A673 (cell line): ENCODE results near the gene TTC33. TPM values are rescaled to one million over a fixed set of nuclear protein-coding genes. Genes with fewer than 3 reads are reported as not detected.

Experiments
- BruUV-seq: library from RNA; stranded (reverse); fragments of 400-500 nt; replicated peaks from 2 replicates; lab custom pipeline; 2021; lab: Mats Ljungman, UMichigan
- CTCF ChIA-PET: fragments of 300-600 bp; sonication (Branson Sonifier 250); formaldehyde crosslinking; loops from one replicate; lab custom pipeline; 2022; ENCODE audit warnings: antibody characterized with exemption; lab: Charles Lee
- POLR2A ChIA-PET: fragments of 300-600 bp; sonication (Branson Sonifier 250); formaldehyde crosslinking; loops from one replicate; lab custom pipeline; 2022; ENCODE audit warnings: antibody characterized with exemption; ENCODE audit not compliant: low non-redundant PET; lab: Charles Lee
- DNase-seq: peaks from one replicate; pipeline ENCODE4 v3.0.0-alpha.2; 2015; ENCODE audit warnings: low spot score
- H3K27ac ChIP-seq: fragments of 200-600 bp; sonication (generic); 2 replicates; pipeline ENCODE4 v1.5.1; 2016; ENCODE audit warnings: mixed run types, low read depth, mild to moderate bottlenecking, mixed read lengths, antibody characterized with exemption, low read length; ENCODE audit not compliant: poor library complexity, severe bottlenecking
- H3K27me3 ChIP-seq: fragments of 200-600 bp; sonication (generic); replicated peaks from 2 replicates; pipeline ENCODE4 v1.6.1; 2017; ENCODE audit warnings: mixed run types, low read depth, mild to moderate bottlenecking, mixed read lengths, antibody characterized with exemption, low read length; ENCODE audit not compliant: insufficient read depth, poor library complexity
- H3K36me3 ChIP-seq: fragments of 200-600 bp; sonication (generic); 2 replicates; pipeline ENCODE4 v1.6.1; 2016; ENCODE audit warnings: mixed run types, mild to moderate bottlenecking, mixed read lengths, antibody characterized with exemption, low read length; ENCODE audit not compliant: insufficient read depth, poor library complexity, severe bottlenecking
- H3K4me1 ChIP-seq: fragments of 200-600 bp; sonication (generic); 2 replicates; pipeline ENCODE4 v1.6.1; 2017; ENCODE audit warnings: mixed run types, mild to moderate bottlenecking, mixed read lengths, antibody characterized with exemption, low read length; ENCODE audit not compliant: insufficient read depth, poor library complexity, severe bottlenecking
- H3K4me3 ChIP-seq: fragments of 200-600 bp; sonication (generic); 2 replicates; pipeline ENCODE4 v1.5.1; 2016; ENCODE audit warnings: low read depth, mixed run types, mild to moderate bottlenecking, mixed read lengths, low read length; ENCODE audit not compliant: poor library complexity, severe bottlenecking
- H3K9me3 ChIP-seq: fragments of 200-600 bp; sonication (generic); 2 replicates; pipeline ENCODE4 v1.6.1; 2016; ENCODE audit warnings: mixed run types, low read depth, mild to moderate bottlenecking, mixed read lengths, antibody characterized with exemption, low read length; ENCODE audit not compliant: poor library complexity, severe bottlenecking
- CTCF ChIP-seq: fragments of 300-800, 200-600 bp; sonication (generic); conservative IDR thresholded peaks from 2 replicates; pipeline ENCODE4 v1.5.1; 2017; ENCODE audit warnings: low read depth, mild to moderate bottlenecking, antibody characterized with exemption, low read length, moderate library complexity, mixed read lengths
- EZH2 ChIP-seq: fragments of 200-600 bp; sonication (generic); IDR thresholded peaks from 2 replicates; pipeline ENCODE4 v1.6.1; 2017; ENCODE audit warnings: borderline replicate concordance, low read depth, mild to moderate bottlenecking, mixed read lengths, antibody characterized with exemption, low read length; ENCODE audit not compliant: poor library complexity, severe bottlenecking
- intact Hi-C: fragments of 100-400 bp; cut with micrococcal nuclease; formaldehyde crosslinking; loops from one replicate; pipeline ENCODE4 v1.10.0; 2022; ENCODE audit not compliant: unreplicated experiment
- total RNA-seq: library from RNA; stranded (reverse); gene quantifications from 2 replicates; pipeline ENCODE4 v1.2.3, GENCODE V29; 2021

The TTC33 gene
- total RNA-seq, 1 experiment from 2014 or later = 17.0 TPM

GRCh38 chr5:40514976-40515375, 240.8 kb downstream of the TTC33 start:
- H3K4me3 ChIP-seq = no peak overlapping the region
- no peak overlapping the region for H3K27ac ChIP-seq
- no peaks in the 10 kb centered on the region for H3K4me1 ChIP-seq
- no peaks in the 10 kb centered on the region for H3K27me3 ChIP-seq
- H3K9me3 ChIP-seq = no peaks in the 10 kb centered on the region
- no peak for DNase-seq
- no TSS peak for BruUV-seq
- ChIA-PET POLR2A (no interaction called here), CTCF (no interaction called here)
- H3K36me3 ChIP-seq = no peaks in the 10 kb centered on the region
- intact Hi-C loops = no loop called here
- TF ChIP-seq EZH2 = no peak
- TF ChIP-seq CTCF = no peak

- ChIA-PET POLR2A (no interaction called here), CTCF (no interaction called here)
- no peak for TF ChIP-seq CTCF
- TF ChIP-seq EZH2 = no peak
- intact Hi-C loops = no loop called here
- Histone ChIP-seq H3K4me3 (no peak overlapping the region), H3K9me3 (no peaks in the 10 kb centered on the region), H3K36me3 (no peaks in the 10 kb centered on the region), H3K27ac (no peak overlapping the region), H3K4me1 (no peaks in the 10 kb centered on the region), H3K27me3 (no peaks in the 10 kb centered on the region)
- DNase-seq = no peak
- no TSS peak for BruUV-seq
Observed at GRCh38 chr5:40511801-40512200, 244.0 kb downstream of the TTC33 start.

- intact Hi-C loops = no loop called here
- Histone ChIP-seq H3K36me3 (no peaks in the 10 kb centered on the region), H3K4me1 (no peaks in the 10 kb centered on the region), H3K9me3 (no peaks in the 10 kb centered on the region), H3K27me3 (no peaks in the 10 kb centered on the region), H3K27ac (no peak overlapping the region), H3K4me3 (no peak overlapping the region)
- TF ChIP-seq EZH2 (no peak), CTCF (no peak)
- BruUV-seq = no TSS peak
- no peak for DNase-seq
- ChIA-PET POLR2A (no interaction called here), CTCF (no interaction called here)
Observed at GRCh38 chr5:40507095-40507494, 248.7 kb downstream of the TTC33 start.
